ENCODE measurements around the gene EP400.

EP400 gene

GRCh38 chr12:131912518-131913274, 37.0 kb upstream of the EP400 start:
- H3K27me3 ChIP-seq (ENCODE audit: control insufficient read depth in 5 of 5, insufficient read depth in 4 of 5, low read length in 5 of 5): no peaks in the 10 kb centered on the region
- no peak overlapping the region for H3K4me3 ChIP-seq (ENCODE audit: low read depth in 1 of 5, low read length in 5 of 5)
- no peak overlapping the region for H3K27ac ChIP-seq (ENCODE audit: low read depth, low read length)
- peaks cover 0 to 95% (median 87%) of the 10 kb centered on the region in 5 donors for H3K36me3 ChIP-seq (ENCODE audit: control insufficient read depth in 5 of 5, insufficient read depth in 5 of 5, low read length in 5 of 5)
- no peak overlapping the region for H3K9ac ChIP-seq (ENCODE audit: low read length in 5 of 5)
- peaks cover 0 to 16% (median 13%) of the 10 kb centered on the region in 5 donors for H3K4me1 ChIP-seq (ENCODE audit: control insufficient read depth in 5 of 5, insufficient read depth in 5 of 5, low read length in 5 of 5)
- H3K9me3 ChIP-seq (ENCODE audit: control insufficient read depth in 5 of 5, low read length in 5 of 5): no peaks in the 10 kb centered on the region

GRCh38 chr12:131913666-131914065, 36.1 kb upstream of the EP400 start:
- no peak overlapping the region for H3K9ac ChIP-seq (ENCODE audit: low read length in 5 of 5)
- H3K4me1 ChIP-seq (ENCODE audit: control insufficient read depth in 5 of 5, insufficient read depth in 5 of 5, low read length in 5 of 5): peaks cover 0 to 16% (median 13%) of the 10 kb centered on the region in 5 donors
- H3K36me3 ChIP-seq (ENCODE audit: control insufficient read depth in 5 of 5, insufficient read depth in 5 of 5, low read length in 5 of 5): peaks cover 0 to 94% (median 90%) of the 10 kb centered on the region in 5 donors
- H3K27me3 ChIP-seq (ENCODE audit: control insufficient read depth in 5 of 5, insufficient read depth in 4 of 5, low read length in 5 of 5): no peaks in the 10 kb centered on the region
- H3K9me3 ChIP-seq (ENCODE audit: control insufficient read depth in 5 of 5, low read length in 5 of 5): no peaks in the 10 kb centered on the region
- H3K27ac ChIP-seq (ENCODE audit: low read depth, low read length): no peak overlapping the region
- no peak overlapping the region for H3K4me3 ChIP-seq (ENCODE audit: low read depth in 1 of 5, low read length in 5 of 5)

GRCh38 chr12:131914179-131914702, 35.5 kb upstream of the EP400 start:
- Histone ChIP-seq H3K27ac (ENCODE audit: low read depth, low read length) (no peak overlapping the region), H3K4me3 (ENCODE audit: low read depth in 1 of 5, low read length in 5 of 5) (no peak overlapping the region), H3K36me3 (ENCODE audit: control insufficient read depth in 5 of 5, insufficient read depth in 5 of 5, low read length in 5 of 5) (peaks cover 0 to 92% (median 88%) of the 10 kb centered on the region in 5 donors), H3K9me3 (ENCODE audit: control insufficient read depth in 5 of 5, low read length in 5 of 5) (no peaks in the 10 kb centered on the region), H3K4me1 (ENCODE audit: control insufficient read depth in 5 of 5, insufficient read depth in 5 of 5, low read length in 5 of 5) (peaks cover 0 to 16% (median 13%) of the 10 kb centered on the region in 5 donors), H3K27me3 (ENCODE audit: control insufficient read depth in 5 of 5, insufficient read depth in 4 of 5, low read length in 5 of 5) (no peaks in the 10 kb centered on the region), H3K9ac (ENCODE audit: low read length in 5 of 5) (no peak overlapping the region)

DNA sequence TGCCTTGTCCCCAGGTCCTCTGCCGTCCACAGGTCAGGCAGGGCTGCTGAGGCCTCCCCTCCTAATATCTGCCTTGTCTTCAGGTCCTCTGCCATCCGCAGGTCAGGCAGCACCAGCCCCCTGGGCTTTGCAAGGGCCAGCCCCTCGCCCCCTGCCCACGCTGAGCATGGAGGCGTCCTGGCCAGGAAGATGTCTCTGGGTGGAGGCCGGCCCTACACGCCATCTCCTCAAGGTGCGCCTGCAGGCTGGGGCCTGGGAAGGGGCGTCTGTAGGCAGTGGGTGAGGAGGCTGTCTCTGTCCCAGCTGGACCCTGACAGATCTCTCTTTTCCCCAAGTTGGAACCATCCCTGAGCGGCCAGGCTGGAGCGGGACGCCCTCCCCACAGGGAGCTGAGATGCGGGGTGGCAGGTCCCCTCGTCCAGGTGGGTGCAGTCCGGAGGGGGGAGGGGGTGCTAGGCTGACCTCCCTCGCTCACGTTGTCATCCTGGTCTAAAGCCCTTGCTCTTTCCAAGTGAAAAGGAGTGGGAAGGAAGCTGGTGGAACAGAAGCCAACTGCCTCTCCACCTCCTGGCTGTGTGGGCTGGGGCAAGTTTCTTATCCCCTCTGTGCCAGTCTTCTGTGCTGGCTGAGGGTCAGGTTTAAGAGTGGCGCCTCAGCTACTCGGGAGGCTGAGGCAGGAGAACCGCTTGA, 34.6 kb upstream of the EP400 start:
- Histone ChIP-seq H3K9me3 (ENCODE audit: control insufficient read depth in 5 of 5, low read length in 5 of 5) (no peaks in the 10 kb centered on the region), H3K27ac (ENCODE audit: low read depth, low read length) (no peak overlapping the region)

DNA sequence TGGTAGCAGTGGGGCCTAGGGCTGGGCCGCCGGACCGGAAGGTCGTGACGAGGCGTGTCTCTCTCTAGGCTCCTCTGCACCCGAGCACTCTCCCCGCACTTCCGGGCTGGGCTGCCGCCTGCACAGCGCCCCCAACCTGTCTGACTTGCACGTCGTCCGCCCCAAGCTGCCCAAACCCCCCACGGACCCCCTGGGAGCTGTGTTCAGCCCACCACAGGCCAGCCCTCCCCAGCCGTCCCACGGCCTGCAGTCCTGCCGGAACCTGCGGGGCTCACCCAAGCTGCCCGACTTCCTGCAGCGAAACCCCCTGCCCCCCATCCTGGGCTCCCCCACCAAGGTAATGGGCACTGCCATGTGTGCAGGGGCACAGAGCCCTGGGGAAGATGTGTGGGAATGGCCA, 33.9 kb upstream of the EP400 start:
- H3K4me3 ChIP-seq (ENCODE audit: low read depth in 1 of 5, low read length in 5 of 5): no peak overlapping the region
- H3K4me1 ChIP-seq (ENCODE audit: control insufficient read depth in 5 of 5, insufficient read depth in 5 of 5, low read length in 5 of 5): peaks cover 0 to 16% (median 13%) of the 10 kb centered on the region in 5 donors
- H3K36me3 ChIP-seq (ENCODE audit: control insufficient read depth in 5 of 5, insufficient read depth in 5 of 5, low read length in 5 of 5): peaks cover 0 to 92% (median 89%) of the 10 kb centered on the region in 5 donors
- H3K9me3 ChIP-seq (ENCODE audit: control insufficient read depth in 5 of 5, low read length in 5 of 5): no peaks in the 10 kb centered on the region
- no peak overlapping the region for H3K9ac ChIP-seq (ENCODE audit: low read length in 5 of 5)
- no peaks in the 10 kb centered on the region for H3K27me3 ChIP-seq (ENCODE audit: control insufficient read depth in 5 of 5, insufficient read depth in 4 of 5, low read length in 5 of 5)
- H3K27ac ChIP-seq (ENCODE audit: low read depth, low read length): no peak overlapping the region

More for the DNA sequence above, 34.6 kb upstream of the EP400 start:
- Histone ChIP-seq H3K27me3 (ENCODE audit: control insufficient read depth in 5 of 5, insufficient read depth in 4 of 5, low read length in 5 of 5) (no peaks in the 10 kb centered on the region), H3K4me3 (ENCODE audit: low read depth in 1 of 5, low read length in 5 of 5) (no peak overlapping the region), H3K9ac (ENCODE audit: low read length in 5 of 5) (no peak overlapping the region), H3K36me3 (ENCODE audit: control insufficient read depth in 5 of 5, insufficient read depth in 5 of 5, low read length in 5 of 5) (peaks cover 0 to 92% (median 89%) of the 10 kb centered on the region in 5 donors), H3K4me1 (ENCODE audit: control insufficient read depth in 5 of 5, insufficient read depth in 5 of 5, low read length in 5 of 5) (peaks cover 0 to 16% (median 13%) of the 10 kb centered on the region in 5 donors)

DNA sequence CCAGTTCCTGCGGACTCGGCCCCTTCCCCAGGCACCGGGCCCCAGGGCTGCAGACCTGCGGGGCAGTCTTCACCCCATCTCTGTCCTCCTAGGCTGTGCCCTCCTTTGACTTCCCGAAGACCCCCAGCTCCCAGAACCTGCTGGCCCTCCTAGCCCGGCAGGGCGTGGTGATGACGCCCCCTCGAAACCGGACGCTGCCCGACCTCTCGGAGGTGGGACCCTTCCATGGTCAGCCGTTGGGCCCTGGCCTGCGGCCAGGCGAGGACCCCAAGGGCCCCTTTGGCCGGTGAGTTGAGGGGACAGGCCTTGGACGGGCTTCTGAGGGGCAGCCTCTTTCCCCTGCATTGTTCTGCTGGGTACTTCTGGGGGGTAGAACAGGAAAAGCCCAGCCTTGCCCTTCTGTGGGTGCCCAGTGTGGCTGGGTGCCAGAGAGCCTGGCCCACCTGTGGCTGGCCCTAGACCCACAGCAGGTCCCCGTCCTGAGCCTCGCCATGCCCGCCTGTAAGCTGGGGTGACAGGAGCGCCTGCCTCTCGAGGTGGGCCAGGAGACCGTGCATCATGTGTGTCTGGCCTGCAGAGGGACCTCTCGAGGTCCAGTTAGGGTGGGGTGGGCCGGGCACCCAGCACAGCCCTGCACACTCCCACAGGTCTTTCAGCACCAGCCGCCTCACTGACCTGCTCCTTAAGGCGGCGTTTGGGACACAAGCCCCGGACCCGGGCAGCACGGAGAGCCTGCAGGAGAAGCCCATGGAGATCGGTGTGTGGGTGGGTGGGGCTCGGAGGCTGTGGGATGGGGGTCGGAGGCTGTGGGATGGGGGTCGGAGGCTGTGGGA, 33.2 kb upstream of the EP400 start:
- Histone ChIP-seq H3K4me3 (ENCODE audit: low read depth in 1 of 5, low read length in 5 of 5) (no peak overlapping the region), H3K27ac (ENCODE audit: low read depth, low read length) (no peak overlapping the region), H3K27me3 (ENCODE audit: control insufficient read depth in 5 of 5, insufficient read depth in 4 of 5, low read length in 5 of 5) (no peaks in the 10 kb centered on the region), H3K36me3 (ENCODE audit: control insufficient read depth in 5 of 5, insufficient read depth in 5 of 5, low read length in 5 of 5) (peaks cover 0 to 92% (median 89%) of the 10 kb centered on the region in 5 donors), H3K9ac (ENCODE audit: low read length in 5 of 5) (no peak overlapping the region), H3K4me1 (ENCODE audit: control insufficient read depth in 5 of 5, insufficient read depth in 5 of 5, low read length in 5 of 5) (peaks cover 0 to 15% (median 13%) of the 10 kb centered on the region in 5 donors), H3K9me3 (ENCODE audit: control insufficient read depth in 5 of 5, low read length in 5 of 5) (no peaks in the 10 kb centered on the region)

DNA sequence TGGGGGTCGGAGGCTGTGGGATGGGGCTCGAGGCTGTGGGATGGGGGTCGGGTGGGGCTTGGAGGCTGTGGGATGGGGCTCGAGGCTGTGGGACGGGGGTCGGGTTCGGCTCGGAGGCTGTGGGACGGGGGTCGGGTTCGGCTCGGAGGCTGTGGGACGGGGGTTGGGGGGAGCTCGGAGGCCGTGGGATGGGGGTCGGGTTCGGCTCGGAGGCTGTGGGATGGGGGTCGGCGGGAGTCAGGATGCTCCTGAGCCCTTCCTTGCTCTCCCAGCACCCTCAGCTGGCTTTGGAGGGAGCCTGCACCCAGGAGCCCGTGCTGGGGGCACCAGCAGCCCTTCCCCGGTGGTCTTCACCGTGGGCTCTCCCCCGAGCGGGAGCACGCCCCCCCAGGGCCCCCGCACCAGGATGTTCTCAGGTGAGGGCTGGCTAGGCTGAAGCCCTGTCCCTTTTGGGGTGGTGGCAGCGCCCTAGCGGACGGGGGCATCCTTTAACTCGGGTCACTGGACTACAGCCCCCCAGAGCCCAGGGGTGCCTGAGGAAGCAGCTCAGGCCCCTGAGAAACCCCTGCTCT, 32.5 kb upstream of the EP400 start:
- Histone ChIP-seq H3K4me1 (ENCODE audit: control insufficient read depth in 5 of 5, insufficient read depth in 5 of 5, low read length in 5 of 5) (peaks cover 0 to 8% (median 6%) of the 10 kb centered on the region in 5 donors), H3K27me3 (ENCODE audit: control insufficient read depth in 5 of 5, insufficient read depth in 4 of 5, low read length in 5 of 5) (no peaks in the 10 kb centered on the region), H3K27ac (ENCODE audit: low read depth, low read length) (no peak overlapping the region), H3K9me3 (ENCODE audit: control insufficient read depth in 5 of 5, low read length in 5 of 5) (no peaks in the 10 kb centered on the region), H3K9ac (ENCODE audit: low read length in 5 of 5) (no peak overlapping the region), H3K36me3 (ENCODE audit: control insufficient read depth in 5 of 5, insufficient read depth in 5 of 5, low read length in 5 of 5) (peaks cover 0 to 92% (median 89%) of the 10 kb centered on the region in 5 donors), H3K4me3 (ENCODE audit: low read depth in 1 of 5, low read length in 5 of 5) (no peak overlapping the region)

GRCh38 chr12:131917711-131918306, 31.9 kb upstream of the EP400 start:
- H3K9ac ChIP-seq (ENCODE audit: low read length in 5 of 5): no peak overlapping the region
- H3K36me3 ChIP-seq (ENCODE audit: control insufficient read depth in 5 of 5, insufficient read depth in 5 of 5, low read length in 5 of 5): peaks cover 0 to 91% (median 85%) of the 10 kb centered on the region in 5 donors
- no peak overlapping the region for H3K27ac ChIP-seq (ENCODE audit: low read depth, low read length)
- no peaks in the 10 kb centered on the region for H3K27me3 ChIP-seq (ENCODE audit: control insufficient read depth in 5 of 5, insufficient read depth in 4 of 5, low read length in 5 of 5)
- H3K4me3 ChIP-seq (ENCODE audit: low read depth in 1 of 5, low read length in 5 of 5): no peak overlapping the region
- H3K9me3 ChIP-seq (ENCODE audit: control insufficient read depth in 5 of 5, low read length in 5 of 5): no peaks in the 10 kb centered on the region
- peaks cover 0 to 2% (median 0%) of the 10 kb centered on the region in 5 donors for H3K4me1 ChIP-seq (ENCODE audit: control insufficient read depth in 5 of 5, insufficient read depth in 5 of 5, low read length in 5 of 5)

GRCh38 chr12:131918311-131919050, 31.3 kb upstream of the EP400 start:
- Histone ChIP-seq H3K36me3 (ENCODE audit: control insufficient read depth in 5 of 5, insufficient read depth in 5 of 5, low read length in 5 of 5) (peaks cover 0 to 88% (median 80%) of the 10 kb centered on the region in 5 donors), H3K27ac (ENCODE audit: low read depth, low read length) (no peak overlapping the region), H3K4me1 (ENCODE audit: control insufficient read depth in 5 of 5, insufficient read depth in 5 of 5, low read length in 5 of 5) (no peaks in the 10 kb centered on the region), H3K9me3 (ENCODE audit: control insufficient read depth in 5 of 5, low read length in 5 of 5) (no peaks in the 10 kb centered on the region), H3K27me3 (ENCODE audit: control insufficient read depth in 5 of 5, insufficient read depth in 4 of 5, low read length in 5 of 5) (no peaks in the 10 kb centered on the region), H3K4me3 (ENCODE audit: low read depth in 1 of 5, low read length in 5 of 5) (no peak overlapping the region), H3K9ac (ENCODE audit: low read length in 5 of 5) (no peak overlapping the region)
